Measurements from ENCODE around the gene KIF21A.

DNA sequence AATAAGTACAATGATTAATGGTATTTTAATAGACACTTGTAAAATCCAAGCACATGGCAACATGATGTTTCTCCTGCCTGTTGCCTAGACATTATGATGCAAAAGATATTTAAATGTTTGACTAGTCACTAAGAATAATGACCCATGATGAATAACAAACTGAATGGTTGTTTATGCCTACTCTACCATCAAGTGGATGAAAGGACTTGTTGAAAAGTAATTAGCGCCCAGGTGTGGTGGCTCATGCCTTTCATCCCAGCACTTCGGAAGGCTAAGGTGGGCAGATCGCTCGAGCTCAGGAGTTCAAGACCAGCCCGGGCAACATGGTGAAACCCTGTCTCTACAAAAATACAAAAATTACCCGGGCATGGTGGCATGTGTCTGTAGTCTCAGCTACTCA, 30.7 kb downstream of the KIF21A start:
- no peak for TF ChIP-seq POLR2A (IDR thresholded peaks at IDR 0.05)
- TF ChIP-seq, protein P1, sequence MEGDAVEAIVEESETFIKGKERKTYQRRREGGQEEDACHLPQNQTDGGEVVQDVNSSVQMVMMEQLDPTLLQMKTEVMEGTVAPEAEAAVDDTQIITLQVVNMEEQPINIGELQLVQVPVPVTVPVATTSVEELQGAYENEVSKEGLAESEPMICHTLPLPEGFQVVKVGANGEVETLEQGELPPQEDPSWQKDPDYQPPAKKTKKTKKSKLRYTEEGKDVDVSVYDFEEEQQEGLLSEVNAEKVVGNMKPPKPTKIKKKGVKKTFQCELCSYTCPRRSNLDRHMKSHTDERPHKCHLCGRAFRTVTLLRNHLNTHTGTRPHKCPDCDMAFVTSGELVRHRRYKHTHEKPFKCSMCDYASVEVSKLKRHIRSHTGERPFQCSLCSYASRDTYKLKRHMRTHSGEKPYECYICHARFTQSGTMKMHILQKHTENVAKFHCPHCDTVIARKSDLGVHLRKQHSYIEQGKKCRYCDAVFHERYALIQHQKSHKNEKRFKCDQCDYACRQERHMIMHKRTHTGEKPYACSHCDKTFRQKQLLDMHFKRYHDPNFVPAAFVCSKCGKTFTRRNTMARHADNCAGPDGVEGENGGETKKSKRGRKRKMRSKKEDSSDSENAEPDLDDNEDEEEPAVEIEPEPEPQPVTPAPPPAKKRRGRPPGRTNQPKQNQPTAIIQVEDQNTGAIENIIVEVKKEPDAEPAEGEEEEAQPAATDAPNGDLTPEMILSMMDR (IDR thresholded peaks at IDR 0.05), result no peak
